HUES48 (cell line): Measurements from ENCODE around the gene ALDH7A1.
"Not testable (repeated sequence)": the region's sequence is repeated elsewhere in the genome, so short reads cannot be mapped to it uniquely, and the experiment has no call there.

Experiments
- H3K27ac ChIP-seq: one replicate; pipeline ENCODE4 v1.7.0; 2013; ENCODE audit warnings: low read depth, low read length, inconsistent platforms
- H3K27me3 ChIP-seq: 2 replicates; pipeline ENCODE4 v1.6.1; 2013; ENCODE audit warnings: mild to moderate bottlenecking, low read length; ENCODE audit not compliant: control insufficient read depth, insufficient read depth
- H3K36me3 ChIP-seq: 2 replicates; pipeline ENCODE4 v1.6.1; 2013; ENCODE audit warnings: low read length; ENCODE audit not compliant: control insufficient read depth, insufficient read depth
- H3K4me1 ChIP-seq: 2 replicates; pipeline ENCODE4 v1.6.1; 2013; ENCODE audit warnings: mild to moderate bottlenecking, low read length; ENCODE audit not compliant: control insufficient read depth, insufficient read depth
- H3K4me3 ChIP-seq: 2 replicates; pipeline ENCODE4 v1.5.1; 2013; ENCODE audit warnings: mild to moderate bottlenecking, low read depth, low read length
- H3K9ac ChIP-seq: 2 replicates; pipeline ENCODE4 v1.6.1; 2013; ENCODE audit warnings: mild to moderate bottlenecking, low read depth, low read length, moderate library complexity
- H3K9me3 ChIP-seq: 2 replicates; pipeline ENCODE4 v1.6.1; 2013; ENCODE audit warnings: low read length; ENCODE audit not compliant: control insufficient read depth, insufficient read depth

The ALDH7A1 gene

GRCh38 chr5:126519637-126520592 lies 75.1 kb downstream of the ALDH7A1 start:
- Histone ChIP-seq H3K4me1 (peaks cover 7% of the 10 kb centered on the region; the same call in 1 of the 2 replicates), H3K36me3 (no peaks in the 10 kb centered on the region), H3K27me3 (no peaks in the 10 kb centered on the region), H3K9me3 (no peaks in the 10 kb centered on the region), H3K9ac (no peak overlapping the region), H3K4me3 (no peak overlapping the region), H3K27ac (no peak overlapping the region)

- H3K27ac ChIP-seq, H3K4me3 ChIP-seq, H3K9ac ChIP-seq, H3K36me3 ChIP-seq, H3K27me3 ChIP-seq, H3K9me3 ChIP-seq, H3K4me1 ChIP-seq: not testable (repeated sequence)
Observed at GRCh38 chr5:126519223-126519622, 75.8 kb downstream of the ALDH7A1 start.

- Histone ChIP-seq H3K4me3 (no peak overlapping the region), H3K27ac (no peak overlapping the region), H3K9ac (no peak overlapping the region), H3K27me3 (no peaks in the 10 kb centered on the region), H3K36me3 (no peaks in the 10 kb centered on the region), H3K9me3 (no peaks in the 10 kb centered on the region), H3K4me1 (peaks cover 7% of the 10 kb centered on the region; the same call in 1 of the 2 replicates)
Observed at GRCh38 chr5:126516852-126517251, 78.2 kb downstream of the ALDH7A1 start.

GRCh38 chr5:126516133-126516532 lies 78.9 kb downstream of the ALDH7A1 start:
- Histone ChIP-seq H3K9me3 (no peaks in the 10 kb centered on the region), H3K27me3 (no peaks in the 10 kb centered on the region), H3K4me3 (no peak overlapping the region), H3K36me3 (no peaks in the 10 kb centered on the region), H3K9ac (no peak overlapping the region), H3K27ac (no peak overlapping the region), H3K4me1 (peaks cover 7% of the 10 kb centered on the region; the same call in 1 of the 2 replicates)

- no peak overlapping the region for H3K27ac ChIP-seq
- no peaks in the 10 kb centered on the region for H3K36me3 ChIP-seq
- no peaks in the 10 kb centered on the region for H3K9me3 ChIP-seq
- no peak overlapping the region for H3K9ac ChIP-seq
- no peaks in the 10 kb centered on the region for H3K27me3 ChIP-seq
- H3K4me3 ChIP-seq = no peak overlapping the region
- H3K4me1 ChIP-seq = peaks cover 7% of the 10 kb centered on the region; the same call in 1 of the 2 replicates
Observed at GRCh38 chr5:126515337-126515736, 79.7 kb downstream of the ALDH7A1 start.

GRCh38 chr5:126514558-126515141 lies 80.4 kb downstream of the ALDH7A1 start:
- peaks cover 1% of the 10 kb centered on the region; the same call in 1 of the 2 replicates for H3K4me1 ChIP-seq
- no peaks in the 10 kb centered on the region for H3K27me3 ChIP-seq
- H3K27ac ChIP-seq = no peak overlapping the region
- no peak overlapping the region for H3K9ac ChIP-seq
- H3K4me3 ChIP-seq = no peak overlapping the region
- no peaks in the 10 kb centered on the region for H3K36me3 ChIP-seq
- H3K9me3 ChIP-seq = no peaks in the 10 kb centered on the region

- no peaks in the 10 kb centered on the region for H3K9me3 ChIP-seq
- H3K27me3 ChIP-seq = no peaks in the 10 kb centered on the region
- H3K4me1 ChIP-seq = no peaks in the 10 kb centered on the region
- no peaks in the 10 kb centered on the region for H3K36me3 ChIP-seq
- no peak overlapping the region for H3K9ac ChIP-seq
- H3K4me3 ChIP-seq = no peak overlapping the region
- no peak overlapping the region for H3K27ac ChIP-seq
Observed at GRCh38 chr5:126514131-126514557, 80.9 kb downstream of the ALDH7A1 start.

GRCh38 chr5:126513703-126514102 lies 81.3 kb downstream of the ALDH7A1 start:
- Histone ChIP-seq H3K9ac (no peak overlapping the region), H3K9me3 (no peaks in the 10 kb centered on the region), H3K4me3 (no peak overlapping the region), H3K36me3 (no peaks in the 10 kb centered on the region), H3K27ac (no peak overlapping the region), H3K4me1 (no peaks in the 10 kb centered on the region), H3K27me3 (no peaks in the 10 kb centered on the region)

- H3K36me3 ChIP-seq = no peaks in the 10 kb centered on the region
- no peak overlapping the region for H3K27ac ChIP-seq
- H3K9me3 ChIP-seq = no peaks in the 10 kb centered on the region
- H3K9ac ChIP-seq = no peak overlapping the region
- no peaks in the 10 kb centered on the region for H3K4me1 ChIP-seq
- no peak overlapping the region for H3K4me3 ChIP-seq
- H3K27me3 ChIP-seq = no peaks in the 10 kb centered on the region
Observed at GRCh38 chr5:126513302-126513701, 81.7 kb downstream of the ALDH7A1 start.

GRCh38 chr5:126512451-126512850 lies 82.6 kb downstream of the ALDH7A1 start:
- Histone ChIP-seq H3K9me3 (no peaks in the 10 kb centered on the region), H3K27ac (no peak overlapping the region), H3K4me3 (no peak overlapping the region), H3K36me3 (no peaks in the 10 kb centered on the region), H3K9ac (no peak overlapping the region), H3K4me1 (no peaks in the 10 kb centered on the region), H3K27me3 (no peaks in the 10 kb centered on the region)

GRCh38 chr5:126511961-126512360 lies 83.1 kb downstream of the ALDH7A1 start:
- Histone ChIP-seq H3K9me3 (no peaks in the 10 kb centered on the region), H3K27ac (no peak overlapping the region), H3K36me3 (no peaks in the 10 kb centered on the region), H3K9ac (no peak overlapping the region), H3K27me3 (no peaks in the 10 kb centered on the region), H3K4me1 (no peaks in the 10 kb centered on the region), H3K4me3 (no peak overlapping the region)
